Loucy (cell line): Measurements from ENCODE around the gene POLR1D.

Source experiments
- EZH2phosphoT487 ChIP-seq: fragments of 200-600 bp; IDR thresholded peaks from 2 replicates; pipeline ENCODE4 v1.6.1; 2018; ENCODE audit warnings: antibody characterized with exemption, mild to moderate bottlenecking, moderate library complexity, borderline replicate concordance
- TF ChIP-seq, protein P1 (sequence below): fragments of 200-600 bp; sonication (generic); conservative IDR thresholded peaks from 2 replicates; pipeline ENCODE4 v1.5.1; 2014; ENCODE audit warnings: mild to moderate bottlenecking, antibody characterized with exemption, low read length

DNA sequence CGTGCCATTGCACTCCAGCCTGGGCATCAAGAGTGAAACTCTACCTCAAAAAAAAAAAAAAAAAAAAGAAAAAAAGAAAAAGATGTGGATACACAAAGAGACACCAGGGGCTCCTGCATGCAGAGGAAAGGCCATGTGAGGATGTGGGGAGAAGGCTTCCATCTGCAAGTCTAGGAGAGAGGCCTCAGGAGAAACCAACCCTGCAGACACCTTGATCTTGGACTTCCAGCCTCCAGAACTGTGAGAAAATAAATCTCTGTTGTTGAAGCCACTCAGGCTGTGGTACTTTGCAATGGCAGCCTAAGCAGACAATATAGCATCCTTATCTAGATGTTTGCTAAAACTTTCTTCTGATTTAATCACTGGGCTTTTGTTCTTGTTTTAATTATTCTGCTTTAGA is 50.3 kb downstream of the POLR1D start:
- TF ChIP-seq EZH2phosphoT487: no peak
- TF ChIP-seq, protein P1, sequence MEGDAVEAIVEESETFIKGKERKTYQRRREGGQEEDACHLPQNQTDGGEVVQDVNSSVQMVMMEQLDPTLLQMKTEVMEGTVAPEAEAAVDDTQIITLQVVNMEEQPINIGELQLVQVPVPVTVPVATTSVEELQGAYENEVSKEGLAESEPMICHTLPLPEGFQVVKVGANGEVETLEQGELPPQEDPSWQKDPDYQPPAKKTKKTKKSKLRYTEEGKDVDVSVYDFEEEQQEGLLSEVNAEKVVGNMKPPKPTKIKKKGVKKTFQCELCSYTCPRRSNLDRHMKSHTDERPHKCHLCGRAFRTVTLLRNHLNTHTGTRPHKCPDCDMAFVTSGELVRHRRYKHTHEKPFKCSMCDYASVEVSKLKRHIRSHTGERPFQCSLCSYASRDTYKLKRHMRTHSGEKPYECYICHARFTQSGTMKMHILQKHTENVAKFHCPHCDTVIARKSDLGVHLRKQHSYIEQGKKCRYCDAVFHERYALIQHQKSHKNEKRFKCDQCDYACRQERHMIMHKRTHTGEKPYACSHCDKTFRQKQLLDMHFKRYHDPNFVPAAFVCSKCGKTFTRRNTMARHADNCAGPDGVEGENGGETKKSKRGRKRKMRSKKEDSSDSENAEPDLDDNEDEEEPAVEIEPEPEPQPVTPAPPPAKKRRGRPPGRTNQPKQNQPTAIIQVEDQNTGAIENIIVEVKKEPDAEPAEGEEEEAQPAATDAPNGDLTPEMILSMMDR: no peak
